ENCODE data around the gene KLF15. TPM values are rescaled to one million over a fixed set of nuclear protein-coding genes. Genes with fewer than 3 reads are reported as not detected.

Gene KLF15
- under 1 TPM in 2 of 6 donors, not detected in 4; 0.09 to 0.24 TPM for polyA plus RNA-seq (ENCODE audit: low read depth in 6 of 6)

- Mint-ChIP-seq H3K27me3 (peaks cover 38 to 70% (median 58%) of the 10 kb centered on the region in 3 donors), H3K9me3 (no peaks in the 10 kb centered on the region), H3K4me1 (peaks cover 14 to 22% (median 19%) of the 10 kb centered on the region in 3 donors), H3K4me3 (peak within 1 kb of the TSS; percentile 88 to 96 (median 94)), H3K36me3 (no peaks in the 10 kb centered on the region), H3K27ac (peak within 1 kb of the TSS; percentile 16 to 95 (median 82))
- peak; percentile 89 to 90 for ATAC-seq (ENCODE audit: low read depth in 2 of 2)
- peak; percentile 69 for DNase-seq
Measured at GRCh38 chr3:126357295-126358037, at the start of gene KLF15. Gene KLF15 (minus strand): TSS chr3:126357408. CDS start chr3:126352922, 4,486 bp downstream.

GRCh38 chr3:126406389-126407296 is 49.4 kb upstream of the KLF15 start:
- Mint-ChIP-seq H3K4me3 (no peak overlapping the region), H3K36me3 (no peaks in the 10 kb centered on the region), H3K27ac (peak overlapping the region in 1 of 6 donors; percentile 9), H3K9me3 (peaks cover 0 to 7% (median 0%) of the 10 kb centered on the region in 7 donors), H3K4me1 (no peaks in the 10 kb centered on the region), H3K27me3 (peaks cover 28 to 56% (median 42%) of the 10 kb centered on the region in 3 donors)
- ATAC-seq (ENCODE audit: low read depth in 2 of 2) (no peak), DNase-seq (no peak)

- Mint-ChIP-seq H3K27me3 (peaks cover 17 to 32% (median 31%) of the 10 kb centered on the region in 3 donors), H3K27ac (no peak overlapping the region), H3K9me3 (peaks cover 3 to 18% (median 13%) of the 10 kb centered on the region in 7 donors), H3K4me3 (no peak overlapping the region), H3K4me1 (peaks cover 4 to 8% (median 7%) of the 10 kb centered on the region in 3 donors), H3K36me3 (peaks cover 0 to 16% of the 10 kb centered on the region in 2 donors)
- no peak for ATAC-seq (ENCODE audit: low read depth in 2 of 2)
- DNase-seq, result no peak
Measured at GRCh38 chr3:126402666-126403302, 45.6 kb upstream of the KLF15 start.

- peaks cover 14 to 29% (median 28%) of the 10 kb centered on the region in 3 donors for H3K27me3 Mint-ChIP-seq
- H3K4me3 Mint-ChIP-seq, result no peak overlapping the region
- H3K9me3 Mint-ChIP-seq, result peaks cover 3 to 20% (median 11%) of the 10 kb centered on the region in 7 donors
- DNase-seq (no peak), ATAC-seq (ENCODE audit: low read depth in 2 of 2) (no peak)
- H3K4me1 Mint-ChIP-seq, result peaks cover 4 to 8% (median 7%) of the 10 kb centered on the region in 3 donors
- H3K36me3 Mint-ChIP-seq, result peaks cover 0 to 16% of the 10 kb centered on the region in 2 donors
- H3K27ac Mint-ChIP-seq, result no peak overlapping the region
Measured at GRCh38 chr3:126402178-126402577, 45.0 kb upstream of the KLF15 start.

- peaks cover 13 to 29% (median 23%) of the 10 kb centered on the region in 3 donors for H3K27me3 Mint-ChIP-seq
- H3K27ac Mint-ChIP-seq, result no peak overlapping the region
- H3K36me3 Mint-ChIP-seq, result peaks cover 0 to 16% of the 10 kb centered on the region in 2 donors
- peaks cover 4 to 8% (median 7%) of the 10 kb centered on the region in 3 donors for H3K4me1 Mint-ChIP-seq
- H3K9me3 Mint-ChIP-seq, result peaks cover 3 to 20% (median 11%) of the 10 kb centered on the region in 7 donors
- ATAC-seq (ENCODE audit: low read depth in 2 of 2) (no peak), DNase-seq (no peak)
- H3K4me3 Mint-ChIP-seq, result peak overlapping the region in 1 of 8 donors; percentile 36
Measured at GRCh38 chr3:126401611-126402160, 44.5 kb upstream of the KLF15 start.

GRCh38 chr3:126399756-126400155 is 42.5 kb upstream of the KLF15 start:
- no peak for DNase-seq
- Mint-ChIP-seq H3K27ac (no peak overlapping the region), H3K9me3 (peaks cover 3 to 20% (median 11%) of the 10 kb centered on the region in 7 donors), H3K36me3 (peaks cover 0 to 16% of the 10 kb centered on the region in 2 donors), H3K4me3 (no peak overlapping the region), H3K4me1 (peaks cover 4 to 8% (median 7%) of the 10 kb centered on the region in 3 donors), H3K27me3 (peaks cover 7 to 38% (median 28%) of the 10 kb centered on the region in 3 donors)
- ATAC-seq (ENCODE audit: low read depth in 2 of 2), result no peak

- Mint-ChIP-seq H3K36me3 (peaks cover 0 to 16% of the 10 kb centered on the region in 2 donors), H3K4me3 (no peak overlapping the region), H3K27ac (no peak overlapping the region), H3K4me1 (peaks cover 4 to 8% (median 7%) of the 10 kb centered on the region in 3 donors), H3K9me3 (peaks cover 3 to 20% (median 11%) of the 10 kb centered on the region in 7 donors), H3K27me3 (peaks cover 7 to 39% (median 29%) of the 10 kb centered on the region in 3 donors)
- ATAC-seq (ENCODE audit: low read depth in 2 of 2) (peak in 1 of 2 donors; percentile 21), DNase-seq (no peak)
Measured at GRCh38 chr3:126399351-126399735, 42.1 kb upstream of the KLF15 start.

GRCh38 chr3:126398423-126399350 is 41.5 kb upstream of the KLF15 start:
- H3K4me3 Mint-ChIP-seq, result no peak overlapping the region
- H3K27ac Mint-ChIP-seq, result peak overlapping the region in 1 of 6 donors; percentile 62
- peaks cover 8 to 41% (median 36%) of the 10 kb centered on the region in 3 donors for H3K27me3 Mint-ChIP-seq
- peaks cover 4 to 8% (median 7%) of the 10 kb centered on the region in 3 donors for H3K4me1 Mint-ChIP-seq
- H3K36me3 Mint-ChIP-seq, result peaks cover 0 to 16% of the 10 kb centered on the region in 2 donors
- ATAC-seq (ENCODE audit: low read depth in 2 of 2) (no peak), DNase-seq (no peak)
- H3K9me3 Mint-ChIP-seq, result peaks cover 3 to 20% (median 11%) of the 10 kb centered on the region in 7 donors

- ATAC-seq (ENCODE audit: low read depth in 2 of 2) (no peak), DNase-seq (no peak)
- H3K27ac Mint-ChIP-seq, result peak overlapping the region in 1 of 6 donors; percentile 20
- H3K36me3 Mint-ChIP-seq, result peaks cover 0 to 16% of the 10 kb centered on the region in 2 donors
- peaks cover 6 to 20% (median 11%) of the 10 kb centered on the region in 7 donors for H3K9me3 Mint-ChIP-seq
- peaks cover 4 to 8% (median 7%) of the 10 kb centered on the region in 3 donors for H3K4me1 Mint-ChIP-seq
- H3K27me3 Mint-ChIP-seq, result peaks cover 16 to 45% (median 40%) of the 10 kb centered on the region in 3 donors
- peak overlapping the region in 1 of 8 donors; percentile 35 for H3K4me3 Mint-ChIP-seq
Measured at GRCh38 chr3:126397610-126398422, 40.6 kb upstream of the KLF15 start.

GRCh38 chr3:126396536-126396935 is 39.3 kb upstream of the KLF15 start:
- Mint-ChIP-seq H3K36me3 (peaks cover 0 to 16% of the 10 kb centered on the region in 2 donors), H3K4me3 (no peak overlapping the region), H3K27me3 (peaks cover 20 to 45% (median 44%) of the 10 kb centered on the region in 3 donors), H3K4me1 (peaks cover 4 to 8% (median 7%) of the 10 kb centered on the region in 3 donors), H3K27ac (no peak overlapping the region), H3K9me3 (peaks cover 6 to 20% (median 11%) of the 10 kb centered on the region in 7 donors)
- DNase-seq (no peak), ATAC-seq (ENCODE audit: low read depth in 2 of 2) (no peak)
